Measurements from ENCODE around the gene GRAMD1A. TPM values are rescaled to one million over a fixed set of nuclear protein-coding genes. Genes with fewer than 3 reads are reported as not detected.

The GRAMD1A gene
- total RNA-seq, 4 donors from 2014 or later = 4.6 to 23.3 (median 8.8) TPM

- H3K4me1 ChIP-seq = peaks cover 0 to 31% (median 11%) of the 10 kb centered on the region in 3 donors
- whole genome bisulfite sequencing, 2 donors = 85 to 93% methylated on average over 5 to 7 of the region's 8 CpGs
- no peak overlapping the region for H3K27ac ChIP-seq
- DNase-seq = no peak
- H3K9me3 ChIP-seq = peaks cover 10 to 63% (median 59%) of the 10 kb centered on the region in 3 donors
- intact Hi-C loops (cut with DNase I) = no loop called here
- H3K4me3 ChIP-seq = peak overlapping the region in 1 of 4 donors; percentile 32
- no peak for TF ChIP-seq CTCF (IDR thresholded peaks at IDR 0.05)
- no peak for TF ChIP-seq POLR2A (IDR thresholded peaks at IDR 0.05)
- peaks cover 27 to 63% (median 29%) of the 10 kb centered on the region in 3 donors for H3K36me3 ChIP-seq
- no peaks in the 10 kb centered on the region for H3K27me3 ChIP-seq
These were observed 39.9 kb upstream of the GRAMD1A start for GRCh38 chr19:34960103-34960805.

- Histone ChIP-seq H3K27me3 (no peaks in the 10 kb centered on the region), H3K4me3 (peak overlapping the region in 1 of 4 donors; percentile 88), H3K4me1 (peaks cover 0 to 31% (median 11%) of the 10 kb centered on the region in 3 donors), H3K36me3 (peaks cover 27 to 58% (median 29%) of the 10 kb centered on the region in 3 donors), H3K27ac (peak overlapping the region in 1 of 4 donors; percentile 85), H3K9me3 (peaks cover 10 to 56% (median 52%) of the 10 kb centered on the region in 3 donors)
- intact Hi-C loops (cut with DNase I) = no loop called here
- 92 to 93% methylated on average over 8 to 11 of the region's 12 CpGs for WGBS, 2 donors
- DNase-seq = no peak
- TF ChIP-seq POLR2A (IDR thresholded peaks at IDR 0.05) (no peak), CTCF (IDR thresholded peaks at IDR 0.05) (no peak)
These were observed 39.0 kb upstream of the GRAMD1A start for GRCh38 chr19:34960940-34961679.

- intact Hi-C loops (cut with DNase I) = no loop called here
- peak overlapping the region in 3 of 4 donors; percentile 2 to 85 (median 75) for H3K27ac ChIP-seq
- peaks cover 27 to 48% (median 29%) of the 10 kb centered on the region in 3 donors for H3K36me3 ChIP-seq
- H3K4me1 ChIP-seq = peaks cover 0 to 31% (median 11%) of the 10 kb centered on the region in 3 donors
- no peaks in the 10 kb centered on the region for H3K27me3 ChIP-seq
- WGBS, 2 donors = 56 to 77% methylated on average over 5 of the region's 5 CpGs
- DNase-seq = no peak
- H3K4me3 ChIP-seq = peak overlapping the region in 2 of 4 donors; percentile 88 to 92
- TF ChIP-seq CTCF (IDR thresholded peaks at IDR 0.05) (no peak), POLR2A (IDR thresholded peaks at IDR 0.05) (no peak)
- H3K9me3 ChIP-seq = peaks cover 10 to 46% (median 42%) of the 10 kb centered on the region in 3 donors
These were observed 38.1 kb upstream of the GRAMD1A start for GRCh38 chr19:34961775-34962686.

GRCh38 chr19:34962687-34963572 is 37.2 kb upstream of the GRAMD1A start:
- 36 to 46% methylated on average over 10 to 13 of the region's 14 CpGs for WGBS, 2 donors
- Histone ChIP-seq H3K27ac (peak overlapping the region; percentile 64 to 85 (median 71)), H3K36me3 (peaks cover 22 to 39% (median 22%) of the 10 kb centered on the region in 3 donors), H3K4me3 (peak overlapping the region; percentile 58 to 92 (median 79)), H3K9me3 (peaks cover 8 to 43% (median 33%) of the 10 kb centered on the region in 3 donors), H3K27me3 (no peaks in the 10 kb centered on the region), H3K4me1 (peaks cover 0 to 31% (median 11%) of the 10 kb centered on the region in 3 donors)
- intact Hi-C loops (cut with DNase I) = no loop called here
- no peak for DNase-seq
- no peak for TF ChIP-seq CTCF (IDR thresholded peaks at IDR 0.05)
- TF ChIP-seq POLR2A (IDR thresholded peaks at IDR 0.05) = no peak

Measured in esophagus squamous epithelium (tissue), 5 donors.